GM12801 (cell line): Measurements from ENCODE around the gene PRTN3.

Experiments used
- CTCF ChIP-seq: IDR thresholded peaks from one replicate; pipeline ENCODE4 v1.5.1; 2011; ENCODE audit warnings: control low read depth; ENCODE audit not compliant: insufficient read length; ENCODE audit errors: extremely low read depth

The PRTN3 gene

GRCh38 chr19:885536-886224 lies 44.9 kb downstream of the PRTN3 start:
- no peak for TF ChIP-seq CTCF

- no peak for TF ChIP-seq CTCF
Observed at GRCh38 chr19:887072-887471, 46.3 kb downstream of the PRTN3 start.

GRCh38 chr19:887599-887998 lies 46.8 kb downstream of the PRTN3 start:
- no peak for TF ChIP-seq CTCF

GRCh38 chr19:888581-889385 lies 48.0 kb downstream of the PRTN3 start:
- TF ChIP-seq CTCF, result no peak

GRCh38 chr19:889662-890295 lies 49.0 kb downstream of the PRTN3 start:
- TF ChIP-seq CTCF, result no peak

- no peak for TF ChIP-seq CTCF
Observed at GRCh38 chr19:890831-891230, 50.0 kb downstream of the PRTN3 start.

GRCh38 chr19:892243-892893 lies 51.6 kb downstream of the PRTN3 start:
- no peak for TF ChIP-seq CTCF
